ENCODE data around the gene FADS6.

FADS6 gene

DNA sequence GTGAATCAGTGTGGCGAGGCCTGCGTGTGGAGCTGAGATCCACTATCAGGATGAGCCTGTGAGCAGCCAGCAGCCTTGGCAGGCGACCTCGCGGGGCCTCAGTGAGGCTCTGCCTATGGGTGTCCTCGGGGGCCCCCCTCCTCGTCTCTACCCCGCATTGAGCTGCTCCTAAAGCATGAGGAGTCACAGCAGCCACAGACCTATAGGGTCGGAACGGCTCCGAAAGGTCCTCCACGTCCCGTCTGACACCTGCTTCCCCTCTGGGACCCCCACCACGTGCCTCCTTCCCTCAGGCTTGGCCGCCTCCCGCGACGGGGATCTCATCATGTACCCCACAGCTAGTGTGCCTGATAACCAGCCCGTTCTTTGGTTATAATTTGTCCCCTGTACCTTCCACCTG lies 62.6 kb downstream of the FADS6 start:
- Histone ChIP-seq H3K4me1 (ENCODE audit: control insufficient read depth in 1 of 2, insufficient read depth in 2 of 2, low read length in 2 of 2) (peaks cover 8 to 10% of the 10 kb centered on the region in 2 donors), H3K36me3 (ENCODE audit: control insufficient read depth in 1 of 2, insufficient read depth in 2 of 2, low read length in 2 of 2) (peaks cover 0 to 12% of the 10 kb centered on the region in 2 donors), H3K4me3 (ENCODE audit: low read depth in 1 of 2, low read length in 2 of 2) (no peak overlapping the region), H3K9me3 (ENCODE audit: control insufficient read depth in 1 of 2, low read length in 2 of 2) (no peaks in the 10 kb centered on the region), H3K27ac (ENCODE audit: low read depth, low read length) (no peak overlapping the region), H3K9ac (ENCODE audit: low read depth in 1 of 2, low read length in 2 of 2) (no peak overlapping the region), H3K27me3 (ENCODE audit: control insufficient read depth in 1 of 2, insufficient read depth in 2 of 2, low read length in 2 of 2) (no peaks in the 10 kb centered on the region)

DNA sequence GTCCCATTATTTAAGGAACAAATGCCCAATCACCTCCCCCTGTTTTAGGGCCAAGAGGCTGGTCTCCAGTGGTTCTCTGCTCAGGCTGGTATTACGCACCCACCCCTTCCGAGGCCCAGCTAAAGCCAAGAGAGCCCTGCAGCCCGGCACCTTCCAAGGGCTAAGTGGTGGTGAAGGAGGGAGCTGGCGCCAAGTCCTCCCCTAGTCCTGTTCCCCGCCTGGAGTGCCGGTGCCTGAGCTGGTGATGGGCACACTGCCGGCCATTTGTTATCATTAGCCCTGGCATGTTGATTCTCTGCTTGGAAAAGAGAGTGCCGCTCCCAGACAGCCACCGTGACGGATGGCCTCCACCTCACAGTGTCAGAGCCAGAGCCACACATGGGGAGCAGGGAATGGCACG lies 65.6 kb downstream of the FADS6 start:
- no peak overlapping the region for H3K9ac ChIP-seq (ENCODE audit: low read depth in 1 of 2, low read length in 2 of 2)
- no peak overlapping the region for H3K4me3 ChIP-seq (ENCODE audit: low read depth in 1 of 2, low read length in 2 of 2)
- peaks cover 0 to 24% of the 10 kb centered on the region in 2 donors for H3K36me3 ChIP-seq (ENCODE audit: control insufficient read depth in 1 of 2, insufficient read depth in 2 of 2, low read length in 2 of 2)
- no peaks in the 10 kb centered on the region for H3K9me3 ChIP-seq (ENCODE audit: control insufficient read depth in 1 of 2, low read length in 2 of 2)
- H3K27ac ChIP-seq (ENCODE audit: low read depth, low read length): no peak overlapping the region
- H3K27me3 ChIP-seq (ENCODE audit: control insufficient read depth in 1 of 2, insufficient read depth in 2 of 2, low read length in 2 of 2): no peaks in the 10 kb centered on the region
- peaks cover 10% of the 10 kb centered on the region in 2 donors for H3K4me1 ChIP-seq (ENCODE audit: control insufficient read depth in 1 of 2, insufficient read depth in 2 of 2, low read length in 2 of 2)
